Fibroblast of pulmonary artery (primary cell): ENCODE results near the gene TCP10L.

Source experiments
- DNase-seq: peaks from one replicate; pipeline ENCODE4 v3.0.0-alpha.2; 2010; ENCODE audit warnings: low read depth
- H3K4me3 ChIP-seq: replicated peaks from 2 replicates; pipeline ENCODE4 v1.5.1; 2011; ENCODE audit warnings: low read depth, mild to moderate bottlenecking, control low read depth, low read length, moderate library complexity
- TF ChIP-seq, protein P1 (sequence below): IDR thresholded peaks from 2 replicates; pipeline ENCODE4 v1.5.1; 2011; ENCODE audit warnings: mild to moderate bottlenecking, control low read depth, low read length, inconsistent platforms; ENCODE audit errors: missing control alignments

Gene TCP10L

DNA sequence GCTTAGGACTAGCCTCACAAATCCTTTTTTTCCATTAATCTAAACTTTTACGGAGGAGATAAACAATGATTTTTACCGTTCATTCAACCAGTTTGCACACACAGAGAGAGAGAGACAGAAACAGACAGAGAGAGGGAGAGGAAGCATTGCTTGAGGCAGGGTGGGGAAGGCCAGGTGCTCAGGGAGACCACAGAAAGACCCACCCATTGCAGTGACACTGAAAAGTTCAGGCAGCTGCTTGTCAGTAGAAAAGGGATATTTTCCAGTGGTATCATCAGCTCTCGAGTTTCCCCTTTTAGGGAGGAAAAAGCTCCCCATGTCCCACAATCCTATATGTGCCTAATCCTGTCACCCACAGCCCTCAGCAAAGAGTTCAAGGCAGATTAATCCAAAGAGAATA is 27.2 kb downstream of the TCP10L start:
- no peak for DNase-seq
- TF ChIP-seq, protein P1, sequence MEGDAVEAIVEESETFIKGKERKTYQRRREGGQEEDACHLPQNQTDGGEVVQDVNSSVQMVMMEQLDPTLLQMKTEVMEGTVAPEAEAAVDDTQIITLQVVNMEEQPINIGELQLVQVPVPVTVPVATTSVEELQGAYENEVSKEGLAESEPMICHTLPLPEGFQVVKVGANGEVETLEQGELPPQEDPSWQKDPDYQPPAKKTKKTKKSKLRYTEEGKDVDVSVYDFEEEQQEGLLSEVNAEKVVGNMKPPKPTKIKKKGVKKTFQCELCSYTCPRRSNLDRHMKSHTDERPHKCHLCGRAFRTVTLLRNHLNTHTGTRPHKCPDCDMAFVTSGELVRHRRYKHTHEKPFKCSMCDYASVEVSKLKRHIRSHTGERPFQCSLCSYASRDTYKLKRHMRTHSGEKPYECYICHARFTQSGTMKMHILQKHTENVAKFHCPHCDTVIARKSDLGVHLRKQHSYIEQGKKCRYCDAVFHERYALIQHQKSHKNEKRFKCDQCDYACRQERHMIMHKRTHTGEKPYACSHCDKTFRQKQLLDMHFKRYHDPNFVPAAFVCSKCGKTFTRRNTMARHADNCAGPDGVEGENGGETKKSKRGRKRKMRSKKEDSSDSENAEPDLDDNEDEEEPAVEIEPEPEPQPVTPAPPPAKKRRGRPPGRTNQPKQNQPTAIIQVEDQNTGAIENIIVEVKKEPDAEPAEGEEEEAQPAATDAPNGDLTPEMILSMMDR, result no peak

DNA sequence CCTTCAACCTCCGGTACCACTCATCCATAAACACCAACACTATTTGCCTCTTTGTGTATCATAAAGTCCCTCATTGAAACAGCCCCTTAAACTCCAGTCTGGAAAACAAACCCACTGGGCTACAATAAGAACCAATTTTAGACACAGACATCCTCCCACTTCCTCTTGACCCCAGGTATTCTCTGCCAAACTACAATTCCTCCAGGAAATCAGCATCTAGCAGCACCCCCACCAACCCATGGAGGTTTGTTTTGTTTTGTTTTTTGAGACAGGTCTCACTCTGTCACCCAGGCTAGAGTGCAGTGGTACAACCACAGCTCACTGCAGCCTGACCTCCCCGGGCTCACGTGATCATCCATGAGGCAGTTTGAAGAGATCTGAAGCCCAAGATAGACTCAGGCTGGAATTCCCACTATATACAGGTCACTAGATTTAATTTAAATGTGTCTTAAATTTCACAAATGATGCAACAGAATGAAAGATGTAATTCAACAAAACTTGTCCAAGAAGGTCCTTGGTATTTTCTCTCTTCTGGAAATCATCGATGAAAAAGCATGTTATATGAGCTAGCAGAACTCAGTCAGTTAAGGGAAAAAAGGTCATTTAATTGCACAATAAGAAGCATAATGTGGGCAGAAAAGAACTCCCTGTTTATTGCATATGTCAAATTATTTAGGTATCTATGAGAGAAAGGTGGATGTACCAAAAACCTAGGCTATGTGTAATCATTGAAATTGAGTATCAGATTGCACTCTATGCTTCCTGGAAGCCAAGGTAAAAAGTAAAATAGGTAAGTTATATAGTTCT is 30.3 kb downstream of the TCP10L start:
- DNase-seq, result peak; percentile 8
- H3K4me3 ChIP-seq, result no peak overlapping the region
- TF ChIP-seq, protein P1, result no peak

More for the DNA sequence above, 27.2 kb downstream of the TCP10L start:
- H3K4me3 ChIP-seq, result no peak overlapping the region

DNA sequence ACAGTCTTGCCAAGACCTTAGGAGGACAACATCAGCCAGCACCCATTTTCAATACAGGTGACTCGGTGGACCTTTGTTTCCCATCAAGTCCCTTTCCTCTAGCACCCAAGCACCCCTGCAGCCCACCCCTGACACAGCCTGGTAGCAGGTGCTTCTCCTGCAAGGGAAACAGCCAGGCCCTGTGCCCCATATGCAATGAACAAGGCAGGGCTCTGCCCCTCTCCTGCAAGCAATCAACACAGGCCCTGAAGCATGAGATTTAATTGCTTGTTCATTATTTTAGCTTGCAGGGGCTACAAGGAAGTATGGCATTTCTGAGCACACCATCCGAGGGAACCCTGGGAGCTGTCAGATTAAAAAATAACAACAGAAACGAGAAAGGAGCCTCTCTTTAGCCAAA is 35.4 kb downstream of the TCP10L start:
- TF ChIP-seq, protein P1, result no peak
- DNase-seq, result no peak
- H3K4me3 ChIP-seq, result no peak overlapping the region

DNA sequence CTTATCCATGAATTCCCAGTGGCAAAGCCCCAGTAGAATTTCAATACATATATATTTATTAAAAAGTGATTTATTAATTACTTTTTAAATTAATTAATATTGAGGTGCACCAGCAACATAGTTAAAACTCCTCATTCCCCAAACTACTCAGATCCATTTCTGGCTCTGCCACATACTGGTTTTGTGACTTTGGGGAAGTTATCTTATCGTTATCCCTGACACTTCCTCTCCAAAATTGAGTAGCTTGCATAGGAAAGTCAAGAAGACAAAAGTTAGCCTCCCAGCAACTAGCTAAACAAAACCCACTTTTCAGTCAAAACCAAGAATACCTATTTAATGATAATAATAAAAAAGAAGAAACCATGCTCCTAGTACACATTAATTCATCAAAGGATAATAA is 35.9 kb downstream of the TCP10L start:
- TF ChIP-seq, protein P1, result no peak
- H3K4me3 ChIP-seq, result no peak overlapping the region
- no peak for DNase-seq

DNA sequence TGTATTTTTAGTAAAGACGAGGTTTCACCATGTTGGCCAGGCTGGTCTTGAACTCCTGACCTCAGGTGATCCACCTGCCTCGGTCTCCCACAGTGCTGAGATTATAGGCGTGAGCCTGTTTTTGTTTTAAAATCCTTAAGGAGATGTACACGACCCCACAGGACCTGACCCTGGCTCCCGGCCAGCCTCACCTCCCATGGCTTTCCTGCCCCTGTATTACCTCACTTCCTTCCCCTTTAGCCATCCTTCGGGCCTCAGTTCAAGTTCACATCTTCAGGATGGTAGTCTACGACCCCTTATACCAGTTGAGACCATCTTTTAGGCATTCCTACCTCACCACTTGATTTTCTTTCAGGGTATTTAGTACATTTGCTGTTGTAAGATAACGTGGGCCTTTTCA is 36.3 kb downstream of the TCP10L start:
- H3K4me3 ChIP-seq, result no peak overlapping the region
- TF ChIP-seq, protein P1, result no peak
- DNase-seq, result no peak

DNA sequence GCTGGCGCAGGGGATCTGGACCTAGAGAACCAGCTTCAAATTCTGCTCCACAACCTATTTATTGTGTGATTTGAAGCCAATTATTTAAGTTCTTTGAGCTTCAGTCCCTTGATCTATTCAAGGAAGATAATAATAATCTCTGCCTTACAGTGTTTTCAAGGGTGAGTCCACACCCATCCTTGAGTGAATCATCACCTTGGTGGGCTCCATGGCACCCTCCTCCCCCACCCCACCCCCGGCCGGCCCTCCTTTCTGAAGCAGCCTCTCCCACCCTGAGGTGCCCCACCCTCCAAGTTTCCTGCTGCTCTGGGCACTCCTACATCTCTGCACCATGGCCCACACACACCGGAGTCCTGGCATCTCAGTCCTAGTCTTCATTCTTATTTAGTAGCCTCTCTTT is 38.3 kb downstream of the TCP10L start:
- no peak for DNase-seq
- TF ChIP-seq, protein P1, result no peak
- H3K4me3 ChIP-seq, result no peak overlapping the region

DNA sequence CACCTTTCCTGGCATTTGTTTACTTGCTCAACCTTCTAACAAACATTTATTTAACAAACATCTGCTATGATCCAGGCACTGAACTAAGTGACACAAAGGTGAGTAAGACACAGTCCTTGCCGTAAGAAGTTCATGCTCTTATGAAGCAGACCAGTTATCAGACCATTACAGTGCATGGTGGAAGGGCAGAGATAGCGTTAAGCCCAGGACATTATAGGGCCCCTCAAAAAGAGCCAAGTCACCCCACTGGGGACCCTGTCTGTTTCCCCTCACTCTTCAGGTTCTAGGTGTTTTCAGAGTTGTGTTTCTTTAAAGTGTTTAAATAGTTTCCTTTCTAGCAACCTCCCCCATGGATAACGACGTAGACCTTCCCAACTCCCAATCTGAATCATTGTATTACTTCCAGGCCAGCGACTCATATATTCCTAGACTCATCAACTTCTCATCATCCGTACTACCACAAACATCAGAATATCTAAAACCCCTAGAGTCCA is 39.3 kb downstream of the TCP10L start:
- TF ChIP-seq, protein P1, result no peak
- peak; percentile 15 for DNase-seq
- no peak overlapping the region for H3K4me3 ChIP-seq
